WTC11 (cell line): ENCODE data around the gene SPTB. TPM values are rescaled to one million over a fixed set of nuclear protein-coding genes. Genes with fewer than 3 reads are reported as not detected.

ENCODE experiments used
- ATAC-seq: fragments of 200-7000 bp; cut with Tn5 transposase; 2 replicates; pipeline ENCODE4 v1.10.0; 2021; ENCODE audit warnings: mild to moderate bottlenecking, moderate library complexity
- CTCF ChIA-PET: fragments of 300-600 bp; sonication (Branson Sonifier 250); formaldehyde crosslinking; loops from one replicate; lab custom pipeline; 2021; ENCODE audit warnings: antibody characterized with exemption; lab: Charles Lee
- POLR2A ChIA-PET: fragments of 350-600 bp; sonication (Branson Sonifier 250); formaldehyde crosslinking; loops from one replicate; lab custom pipeline; 2021; ENCODE audit warnings: antibody characterized with exemption; lab: Charles Lee
- DNase-seq: peaks from one replicate; pipeline ENCODE4 v3.0.0; 2021; ENCODE audit warnings: low spot score
- H3K27ac Mint-ChIP-seq: 2 replicates; pipeline ENCODE4 v1.8.0; 2021; ENCODE audit warnings: mixed read lengths
- H3K27me3 Mint-ChIP-seq: 2 replicates; pipeline ENCODE4 v1.8.0; 2021; ENCODE audit warnings: low read depth, mild to moderate bottlenecking, moderate library complexity, mixed read lengths
- H3K36me3 Mint-ChIP-seq: 2 replicates; pipeline ENCODE4 v1.8.0; 2021; ENCODE audit warnings: mixed read lengths
- H3K4me1 Mint-ChIP-seq: 2 replicates; pipeline ENCODE4 v1.8.0; 2022; ENCODE audit warnings: mixed read lengths
- H3K4me3 Mint-ChIP-seq: 2 replicates; pipeline ENCODE4 v1.8.0; 2021; ENCODE audit warnings: mild to moderate bottlenecking, moderate library complexity, mixed read lengths
- H3K9me3 Mint-ChIP-seq: 2 replicates; pipeline ENCODE4 v1.8.0; 2021; ENCODE audit warnings: mixed read lengths
- CBFB ChIP-seq: sonication (generic); formaldehyde crosslinking; IDR thresholded peaks from 2 replicates; pipeline ENCODE4 v1.8.1; 2022; ENCODE audit warnings: mild to moderate bottlenecking, low read depth, missing genetic modification reagents
- EMX1 ChIP-seq: fragments of 250-450 bp; sonication (Bioruptor Pico); IDR thresholded peaks from 2 replicates; pipeline ENCODE4 v1.8.0; 2021; ENCODE audit warnings: mild to moderate bottlenecking
- ETV6 ChIP-seq: sonication (generic); formaldehyde crosslinking; IDR thresholded peaks from 2 replicates; pipeline ENCODE4 v1.8.1; 2022; ENCODE audit warnings: mild to moderate bottlenecking, missing genetic modification reagents
- FOXP1 ChIP-seq: sonication (generic); formaldehyde crosslinking; IDR thresholded peaks from 2 replicates; pipeline ENCODE4 v1.8.0; 2022; ENCODE audit warnings: missing genetic modification reagents, mild to moderate bottlenecking, moderate library complexity, borderline replicate concordance
- GTF2I ChIP-seq: fragments of 250-450 bp; sonication (Bioruptor Pico); conservative IDR thresholded peaks from 2 replicates; pipeline ENCODE4 v1.4.0; 2021; ENCODE audit warnings: mild to moderate bottlenecking
- JAZF1 ChIP-seq: fragments of 250-450 bp; sonication (Bioruptor Pico); IDR thresholded peaks from 2 replicates; pipeline ENCODE4 v1.9.0; 2021; ENCODE audit warnings: moderate library complexity, mild to moderate bottlenecking, inconsistent platforms
- NFE2L1 ChIP-seq: sonication (generic); formaldehyde crosslinking; IDR thresholded peaks from 2 replicates; pipeline ENCODE4 v1.8.1; 2023; ENCODE audit warnings: missing genetic modification reagents
- NR3C1 ChIP-seq: sonication (generic); formaldehyde crosslinking; conservative IDR thresholded peaks from 2 replicates; pipeline ENCODE4 v1.8.1; 2023; ENCODE audit warnings: low read depth, mild to moderate bottlenecking, missing genetic modification reagents
- OVOL2 ChIP-seq: fragments of 250-450 bp; sonication (Bioruptor Pico); IDR thresholded peaks from 2 replicates; pipeline ENCODE4 v1.9.0; 2021; ENCODE audit warnings: mild to moderate bottlenecking, borderline replicate concordance
- SP1 ChIP-seq: sonication (generic); formaldehyde crosslinking; conservative IDR thresholded peaks from 2 replicates; pipeline ENCODE4 v1.8.1; 2022; ENCODE audit warnings: missing genetic modification reagents
- ZNF121 ChIP-seq: sonication (generic); formaldehyde crosslinking; IDR thresholded peaks from 2 replicates; pipeline ENCODE4 v1.8.0; 2023; ENCODE audit warnings: missing genetic modification reagents
- total RNA-seq: library from RNA; stranded (reverse); gene quantifications from 3 replicates; pipeline ENCODE4 v1.2.3, GENCODE V29; 2021
- TF ChIP-seq, protein P1 (sequence below): sonication (generic); formaldehyde crosslinking; IDR thresholded peaks from 2 replicates; pipeline ENCODE4 v1.8.0; 2022; ENCODE audit warnings: missing genetic modification reagents
- TF ChIP-seq, protein P2 (sequence below): fragments of 250-450 bp; sonication (Bioruptor Pico); IDR thresholded peaks from 2 replicates; pipeline ENCODE4 v1.9.0; 2021; ENCODE audit warnings: moderate library complexity, mild to moderate bottlenecking, inconsistent platforms, borderline replicate concordance
- TF ChIP-seq, protein P3 (sequence below): sonication (generic); formaldehyde crosslinking; IDR thresholded peaks from 2 replicates; pipeline ENCODE4 v1.8.1; 2023; ENCODE audit warnings: mild to moderate bottlenecking, missing genetic modification reagents
- TF ChIP-seq, protein P4 (sequence below): sonication (generic); formaldehyde crosslinking; IDR thresholded peaks from 2 replicates; pipeline ENCODE4 v1.8.1; 2023; ENCODE audit warnings: mild to moderate bottlenecking, missing genetic modification reagents, moderate library complexity
- TF ChIP-seq, protein P5 (sequence below): sonication (generic); formaldehyde crosslinking; IDR thresholded peaks from 2 replicates; pipeline ENCODE4 v1.8.0; 2023; ENCODE audit warnings: missing genetic modification reagents
- TF ChIP-seq, protein P6 (sequence below): sonication (generic); formaldehyde crosslinking; conservative IDR thresholded peaks from 2 replicates; pipeline ENCODE4 v1.8.1; 2023; ENCODE audit warnings: mild to moderate bottlenecking, low read depth, missing genetic modification reagents, moderate library complexity
- TF ChIP-seq, protein P7 (sequence below): fragments of 200-600 bp; IDR thresholded peaks from 2 replicates; pipeline ENCODE4 v1.8.0; 2022; ENCODE audit warnings: antibody characterized with exemption
- TF ChIP-seq, protein P8 (sequence below): fragments of 250-450 bp; sonication (Bioruptor Pico); IDR thresholded peaks from 2 replicates; pipeline ENCODE4 v1.9.0; 2021; ENCODE audit warnings: mild to moderate bottlenecking, borderline replicate concordance

The SPTB gene
- total RNA-seq, 1 experiment from 2014 or later: 3.2 TPM

DNA sequence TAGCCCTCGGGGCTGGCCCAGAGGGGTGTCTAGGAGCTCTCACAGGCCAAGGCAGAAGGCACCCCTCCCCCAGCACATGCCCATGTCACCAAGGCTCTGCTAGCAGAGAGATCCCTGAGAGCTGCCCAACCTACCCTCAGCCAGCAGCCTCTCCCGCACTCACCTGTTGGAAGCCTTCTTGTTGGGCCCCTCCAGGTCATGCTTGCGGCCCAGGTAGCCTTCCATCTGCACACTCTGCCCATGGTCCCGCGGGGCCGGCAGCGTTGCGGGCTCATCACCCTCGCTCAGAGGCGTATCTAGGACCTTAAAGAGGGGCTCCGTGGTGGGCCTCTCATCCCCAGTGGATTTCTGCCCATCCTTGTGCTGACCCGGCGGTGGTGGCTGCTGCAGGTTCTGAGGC is 126.3 kb downstream of the SPTB start:
- ATAC-seq (peak; percentile 11), DNase-seq (no peak)
- peaks cover 12% of the 10 kb centered on the region for H3K4me1 Mint-ChIP-seq
- ChIA-PET CTCF (interaction anchor here (1.4 to 1.7 kb wide), 3 partner anchors 9 to 13 kb away, joined by 3 to 4 read pairs (median 4); no protein-coding TSS in a partner anchor), POLR2A (no interaction called here)
- TF ChIP-seq ZNF121 (CRISPR knock-in tag) (no peak), NFE2L1 (CRISPR knock-in tag) (no peak), ETV6 (CRISPR knock-in tag) (no peak), CBFB (no peak), NR3C1 (CRISPR knock-in tag) (no peak), OVOL2 (CRISPR knock-in tag) (no peak), FOXP1 (no peak), GTF2I (CRISPR knock-in tag) (no peak), EMX1 (CRISPR knock-in tag) (no peak), SP1 (no peak), JAZF1 (CRISPR knock-in tag) (no peak)
- TF ChIP-seq, protein P1, sequence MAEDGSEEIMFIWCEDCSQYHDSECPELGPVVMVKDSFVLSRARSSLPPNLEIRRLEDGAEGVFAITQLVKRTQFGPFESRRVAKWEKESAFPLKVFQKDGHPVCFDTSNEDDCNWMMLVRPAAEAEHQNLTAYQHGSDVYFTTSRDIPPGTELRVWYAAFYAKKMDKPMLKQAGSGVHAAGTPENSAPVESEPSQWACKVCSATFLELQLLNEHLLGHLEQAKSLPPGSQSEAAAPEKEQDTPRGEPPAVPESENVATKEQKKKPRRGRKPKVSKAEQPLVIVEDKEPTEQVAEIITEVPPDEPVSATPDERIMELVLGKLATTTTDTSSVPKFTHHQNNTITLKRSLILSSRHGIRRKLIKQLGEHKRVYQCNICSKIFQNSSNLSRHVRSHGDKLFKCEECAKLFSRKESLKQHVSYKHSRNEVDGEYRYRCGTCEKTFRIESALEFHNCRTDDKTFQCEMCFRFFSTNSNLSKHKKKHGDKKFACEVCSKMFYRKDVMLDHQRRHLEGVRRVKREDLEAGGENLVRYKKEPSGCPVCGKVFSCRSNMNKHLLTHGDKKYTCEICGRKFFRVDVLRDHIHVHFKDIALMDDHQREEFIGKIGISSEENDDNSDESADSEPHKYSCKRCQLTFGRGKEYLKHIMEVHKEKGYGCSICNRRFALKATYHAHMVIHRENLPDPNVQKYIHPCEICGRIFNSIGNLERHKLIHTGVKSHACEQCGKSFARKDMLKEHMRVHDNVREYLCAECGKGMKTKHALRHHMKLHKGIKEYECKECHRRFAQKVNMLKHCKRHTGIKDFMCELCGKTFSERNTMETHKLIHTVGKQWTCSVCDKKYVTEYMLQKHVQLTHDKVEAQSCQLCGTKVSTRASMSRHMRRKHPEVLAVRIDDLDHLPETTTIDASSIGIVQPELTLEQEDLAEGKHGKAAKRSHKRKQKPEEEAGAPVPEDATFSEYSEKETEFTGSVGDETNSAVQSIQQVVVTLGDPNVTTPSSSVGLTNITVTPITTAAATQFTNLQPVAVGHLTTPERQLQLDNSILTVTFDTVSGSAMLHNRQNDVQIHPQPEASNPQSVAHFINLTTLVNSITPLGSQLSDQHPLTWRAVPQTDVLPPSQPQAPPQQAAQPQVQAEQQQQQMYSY: no peak
- TF ChIP-seq, protein P2, sequence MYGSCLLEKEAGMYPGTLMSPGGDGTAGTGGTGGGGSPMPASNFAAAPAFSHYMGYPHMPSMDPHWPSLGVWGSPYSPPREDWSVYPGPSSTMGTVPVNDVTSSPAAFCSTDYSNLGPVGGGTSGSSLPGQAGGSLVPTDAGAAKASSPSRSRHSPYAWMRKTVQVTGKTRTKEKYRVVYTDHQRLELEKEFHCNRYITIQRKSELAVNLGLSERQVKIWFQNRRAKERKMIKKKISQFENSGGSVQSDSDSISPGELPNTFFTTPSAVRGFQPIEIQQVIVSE (CRISPR knock-in tag): no peak
- TF ChIP-seq, protein P3, sequence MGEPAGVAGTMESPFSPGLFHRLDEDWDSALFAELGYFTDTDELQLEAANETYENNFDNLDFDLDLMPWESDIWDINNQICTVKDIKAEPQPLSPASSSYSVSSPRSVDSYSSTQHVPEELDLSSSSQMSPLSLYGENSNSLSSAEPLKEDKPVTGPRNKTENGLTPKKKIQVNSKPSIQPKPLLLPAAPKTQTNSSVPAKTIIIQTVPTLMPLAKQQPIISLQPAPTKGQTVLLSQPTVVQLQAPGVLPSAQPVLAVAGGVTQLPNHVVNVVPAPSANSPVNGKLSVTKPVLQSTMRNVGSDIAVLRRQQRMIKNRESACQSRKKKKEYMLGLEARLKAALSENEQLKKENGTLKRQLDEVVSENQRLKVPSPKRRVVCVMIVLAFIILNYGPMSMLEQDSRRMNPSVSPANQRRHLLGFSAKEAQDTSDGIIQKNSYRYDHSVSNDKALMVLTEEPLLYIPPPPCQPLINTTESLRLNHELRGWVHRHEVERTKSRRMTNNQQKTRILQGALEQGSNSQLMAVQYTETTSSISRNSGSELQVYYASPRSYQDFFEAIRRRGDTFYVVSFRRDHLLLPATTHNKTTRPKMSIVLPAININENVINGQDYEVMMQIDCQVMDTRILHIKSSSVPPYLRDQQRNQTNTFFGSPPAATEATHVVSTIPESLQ: no peak
- TF ChIP-seq, protein P4, sequence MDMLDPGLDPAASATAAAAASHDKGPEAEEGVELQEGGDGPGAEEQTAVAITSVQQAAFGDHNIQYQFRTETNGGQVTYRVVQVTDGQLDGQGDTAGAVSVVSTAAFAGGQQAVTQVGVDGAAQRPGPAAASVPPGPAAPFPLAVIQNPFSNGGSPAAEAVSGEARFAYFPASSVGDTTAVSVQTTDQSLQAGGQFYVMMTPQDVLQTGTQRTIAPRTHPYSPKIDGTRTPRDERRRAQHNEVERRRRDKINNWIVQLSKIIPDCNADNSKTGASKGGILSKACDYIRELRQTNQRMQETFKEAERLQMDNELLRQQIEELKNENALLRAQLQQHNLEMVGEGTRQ (CRISPR knock-in tag): no peak
- TF ChIP-seq, protein P5, sequence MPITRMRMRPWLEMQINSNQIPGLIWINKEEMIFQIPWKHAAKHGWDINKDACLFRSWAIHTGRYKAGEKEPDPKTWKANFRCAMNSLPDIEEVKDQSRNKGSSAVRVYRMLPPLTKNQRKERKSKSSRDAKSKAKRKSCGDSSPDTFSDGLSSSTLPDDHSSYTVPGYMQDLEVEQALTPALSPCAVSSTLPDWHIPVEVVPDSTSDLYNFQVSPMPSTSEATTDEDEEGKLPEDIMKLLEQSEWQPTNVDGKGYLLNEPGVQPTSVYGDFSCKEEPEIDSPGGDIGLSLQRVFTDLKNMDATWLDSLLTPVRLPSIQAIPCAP (CRISPR knock-in tag): no peak
- TF ChIP-seq, protein P6, sequence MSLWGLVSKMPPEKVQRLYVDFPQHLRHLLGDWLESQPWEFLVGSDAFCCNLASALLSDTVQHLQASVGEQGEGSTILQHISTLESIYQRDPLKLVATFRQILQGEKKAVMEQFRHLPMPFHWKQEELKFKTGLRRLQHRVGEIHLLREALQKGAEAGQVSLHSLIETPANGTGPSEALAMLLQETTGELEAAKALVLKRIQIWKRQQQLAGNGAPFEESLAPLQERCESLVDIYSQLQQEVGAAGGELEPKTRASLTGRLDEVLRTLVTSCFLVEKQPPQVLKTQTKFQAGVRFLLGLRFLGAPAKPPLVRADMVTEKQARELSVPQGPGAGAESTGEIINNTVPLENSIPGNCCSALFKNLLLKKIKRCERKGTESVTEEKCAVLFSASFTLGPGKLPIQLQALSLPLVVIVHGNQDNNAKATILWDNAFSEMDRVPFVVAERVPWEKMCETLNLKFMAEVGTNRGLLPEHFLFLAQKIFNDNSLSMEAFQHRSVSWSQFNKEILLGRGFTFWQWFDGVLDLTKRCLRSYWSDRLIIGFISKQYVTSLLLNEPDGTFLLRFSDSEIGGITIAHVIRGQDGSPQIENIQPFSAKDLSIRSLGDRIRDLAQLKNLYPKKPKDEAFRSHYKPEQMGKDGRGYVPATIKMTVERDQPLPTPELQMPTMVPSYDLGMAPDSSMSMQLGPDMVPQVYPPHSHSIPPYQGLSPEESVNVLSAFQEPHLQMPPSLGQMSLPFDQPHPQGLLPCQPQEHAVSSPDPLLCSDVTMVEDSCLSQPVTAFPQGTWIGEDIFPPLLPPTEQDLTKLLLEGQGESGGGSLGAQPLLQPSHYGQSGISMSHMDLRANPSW: no peak
- TF ChIP-seq, protein P7, sequence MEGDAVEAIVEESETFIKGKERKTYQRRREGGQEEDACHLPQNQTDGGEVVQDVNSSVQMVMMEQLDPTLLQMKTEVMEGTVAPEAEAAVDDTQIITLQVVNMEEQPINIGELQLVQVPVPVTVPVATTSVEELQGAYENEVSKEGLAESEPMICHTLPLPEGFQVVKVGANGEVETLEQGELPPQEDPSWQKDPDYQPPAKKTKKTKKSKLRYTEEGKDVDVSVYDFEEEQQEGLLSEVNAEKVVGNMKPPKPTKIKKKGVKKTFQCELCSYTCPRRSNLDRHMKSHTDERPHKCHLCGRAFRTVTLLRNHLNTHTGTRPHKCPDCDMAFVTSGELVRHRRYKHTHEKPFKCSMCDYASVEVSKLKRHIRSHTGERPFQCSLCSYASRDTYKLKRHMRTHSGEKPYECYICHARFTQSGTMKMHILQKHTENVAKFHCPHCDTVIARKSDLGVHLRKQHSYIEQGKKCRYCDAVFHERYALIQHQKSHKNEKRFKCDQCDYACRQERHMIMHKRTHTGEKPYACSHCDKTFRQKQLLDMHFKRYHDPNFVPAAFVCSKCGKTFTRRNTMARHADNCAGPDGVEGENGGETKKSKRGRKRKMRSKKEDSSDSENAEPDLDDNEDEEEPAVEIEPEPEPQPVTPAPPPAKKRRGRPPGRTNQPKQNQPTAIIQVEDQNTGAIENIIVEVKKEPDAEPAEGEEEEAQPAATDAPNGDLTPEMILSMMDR: no peak
- TF ChIP-seq, protein P8, sequence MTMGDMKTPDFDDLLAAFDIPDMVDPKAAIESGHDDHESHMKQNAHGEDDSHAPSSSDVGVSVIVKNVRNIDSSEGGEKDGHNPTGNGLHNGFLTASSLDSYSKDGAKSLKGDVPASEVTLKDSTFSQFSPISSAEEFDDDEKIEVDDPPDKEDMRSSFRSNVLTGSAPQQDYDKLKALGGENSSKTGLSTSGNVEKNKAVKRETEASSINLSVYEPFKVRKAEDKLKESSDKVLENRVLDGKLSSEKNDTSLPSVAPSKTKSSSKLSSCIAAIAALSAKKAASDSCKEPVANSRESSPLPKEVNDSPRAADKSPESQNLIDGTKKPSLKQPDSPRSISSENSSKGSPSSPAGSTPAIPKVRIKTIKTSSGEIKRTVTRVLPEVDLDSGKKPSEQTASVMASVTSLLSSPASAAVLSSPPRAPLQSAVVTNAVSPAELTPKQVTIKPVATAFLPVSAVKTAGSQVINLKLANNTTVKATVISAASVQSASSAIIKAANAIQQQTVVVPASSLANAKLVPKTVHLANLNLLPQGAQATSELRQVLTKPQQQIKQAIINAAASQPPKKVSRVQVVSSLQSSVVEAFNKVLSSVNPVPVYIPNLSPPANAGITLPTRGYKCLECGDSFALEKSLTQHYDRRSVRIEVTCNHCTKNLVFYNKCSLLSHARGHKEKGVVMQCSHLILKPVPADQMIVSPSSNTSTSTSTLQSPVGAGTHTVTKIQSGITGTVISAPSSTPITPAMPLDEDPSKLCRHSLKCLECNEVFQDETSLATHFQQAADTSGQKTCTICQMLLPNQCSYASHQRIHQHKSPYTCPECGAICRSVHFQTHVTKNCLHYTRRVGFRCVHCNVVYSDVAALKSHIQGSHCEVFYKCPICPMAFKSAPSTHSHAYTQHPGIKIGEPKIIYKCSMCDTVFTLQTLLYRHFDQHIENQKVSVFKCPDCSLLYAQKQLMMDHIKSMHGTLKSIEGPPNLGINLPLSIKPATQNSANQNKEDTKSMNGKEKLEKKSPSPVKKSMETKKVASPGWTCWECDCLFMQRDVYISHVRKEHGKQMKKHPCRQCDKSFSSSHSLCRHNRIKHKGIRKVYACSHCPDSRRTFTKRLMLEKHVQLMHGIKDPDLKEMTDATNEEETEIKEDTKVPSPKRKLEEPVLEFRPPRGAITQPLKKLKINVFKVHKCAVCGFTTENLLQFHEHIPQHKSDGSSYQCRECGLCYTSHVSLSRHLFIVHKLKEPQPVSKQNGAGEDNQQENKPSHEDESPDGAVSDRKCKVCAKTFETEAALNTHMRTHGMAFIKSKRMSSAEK (CRISPR knock-in tag): no peak
- peaks cover 4% of the 10 kb centered on the region for H3K9me3 Mint-ChIP-seq
- H3K27me3 Mint-ChIP-seq: peaks cover 16% of the 10 kb centered on the region
- no peak overlapping the region for H3K27ac Mint-ChIP-seq
- H3K4me3 Mint-ChIP-seq: no peak overlapping the region
- H3K36me3 Mint-ChIP-seq: no peaks in the 10 kb centered on the region
